ENCODE measurements around the gene APC.

DNA sequence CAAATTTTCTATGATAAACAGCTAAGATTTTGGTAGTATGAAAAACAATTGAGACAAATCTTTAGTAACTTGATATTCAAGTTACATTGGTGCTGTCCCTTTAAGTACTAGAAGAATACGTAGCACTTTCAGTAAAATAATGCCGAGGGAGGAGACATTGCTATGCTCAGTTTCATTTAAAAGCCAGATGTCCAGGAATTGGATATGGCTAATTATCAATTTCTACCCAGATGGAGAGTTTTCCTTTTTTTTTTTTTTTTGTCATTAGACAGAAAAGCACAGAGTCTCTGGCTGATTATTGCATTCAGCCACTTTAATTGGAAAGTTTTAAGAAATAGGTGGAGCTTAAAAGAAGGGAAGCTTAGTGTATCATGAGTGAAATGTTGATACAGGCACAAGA lies 40.4 kb upstream of the APC start:
- no peak for TF ChIP-seq CSDC2 (CRISPR knock-in tag; IDR thresholded peaks at IDR 0.05)
- TF ChIP-seq, protein P1, sequence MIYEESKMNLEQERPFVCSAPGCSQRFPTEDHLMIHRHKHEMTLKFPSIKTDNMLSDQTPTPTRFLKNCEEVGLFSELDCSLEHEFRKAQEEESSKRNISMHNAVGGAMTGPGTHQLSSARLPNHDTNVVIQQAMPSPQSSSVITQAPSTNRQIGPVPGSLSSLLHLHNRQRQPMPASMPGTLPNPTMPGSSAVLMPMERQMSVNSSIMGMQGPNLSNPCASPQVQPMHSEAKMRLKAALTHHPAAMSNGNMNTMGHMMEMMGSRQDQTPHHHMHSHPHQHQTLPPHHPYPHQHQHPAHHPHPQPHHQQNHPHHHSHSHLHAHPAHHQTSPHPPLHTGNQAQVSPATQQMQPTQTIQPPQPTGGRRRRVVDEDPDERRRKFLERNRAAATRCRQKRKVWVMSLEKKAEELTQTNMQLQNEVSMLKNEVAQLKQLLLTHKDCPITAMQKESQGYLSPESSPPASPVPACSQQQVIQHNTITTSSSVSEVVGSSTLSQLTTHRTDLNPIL (CRISPR knock-in tag; IDR thresholded peaks at IDR 0.05; ENCODE audit: low read depth) = no peak
- TF ChIP-seq, protein P2, sequence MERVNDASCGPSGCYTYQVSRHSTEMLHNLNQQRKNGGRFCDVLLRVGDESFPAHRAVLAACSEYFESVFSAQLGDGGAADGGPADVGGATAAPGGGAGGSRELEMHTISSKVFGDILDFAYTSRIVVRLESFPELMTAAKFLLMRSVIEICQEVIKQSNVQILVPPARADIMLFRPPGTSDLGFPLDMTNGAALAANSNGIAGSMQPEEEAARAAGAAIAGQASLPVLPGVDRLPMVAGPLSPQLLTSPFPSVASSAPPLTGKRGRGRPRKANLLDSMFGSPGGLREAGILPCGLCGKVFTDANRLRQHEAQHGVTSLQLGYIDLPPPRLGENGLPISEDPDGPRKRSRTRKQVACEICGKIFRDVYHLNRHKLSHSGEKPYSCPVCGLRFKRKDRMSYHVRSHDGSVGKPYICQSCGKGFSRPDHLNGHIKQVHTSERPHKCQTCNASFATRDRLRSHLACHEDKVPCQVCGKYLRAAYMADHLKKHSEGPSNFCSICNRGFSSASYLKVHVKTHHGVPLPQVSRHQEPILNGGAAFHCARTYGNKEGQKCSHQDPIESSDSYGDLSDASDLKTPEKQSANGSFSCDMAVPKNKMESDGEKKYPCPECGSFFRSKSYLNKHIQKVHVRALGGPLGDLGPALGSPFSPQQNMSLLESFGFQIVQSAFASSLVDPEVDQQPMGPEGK (CRISPR knock-in tag; IDR thresholded peaks at IDR 0.05; ENCODE audit: borderline replicate concordance) = no peak
- no peak for TF ChIP-seq ARNTL (CRISPR knock-in tag; IDR thresholded peaks at IDR 0.05; ENCODE audit: borderline replicate concordance, low read depth)
- TF ChIP-seq POU6F1 (CRISPR knock-in tag; IDR thresholded peaks at IDR 0.05; ENCODE audit: borderline replicate concordance, low read depth) = no peak
- TF ChIP-seq ZNF8 (CRISPR knock-in tag; IDR thresholded peaks at IDR 0.05) = no peak
- TF ChIP-seq ZFP30 (CRISPR knock-in tag; IDR thresholded peaks at IDR 0.05) = no peak
- TF ChIP-seq, protein P3, sequence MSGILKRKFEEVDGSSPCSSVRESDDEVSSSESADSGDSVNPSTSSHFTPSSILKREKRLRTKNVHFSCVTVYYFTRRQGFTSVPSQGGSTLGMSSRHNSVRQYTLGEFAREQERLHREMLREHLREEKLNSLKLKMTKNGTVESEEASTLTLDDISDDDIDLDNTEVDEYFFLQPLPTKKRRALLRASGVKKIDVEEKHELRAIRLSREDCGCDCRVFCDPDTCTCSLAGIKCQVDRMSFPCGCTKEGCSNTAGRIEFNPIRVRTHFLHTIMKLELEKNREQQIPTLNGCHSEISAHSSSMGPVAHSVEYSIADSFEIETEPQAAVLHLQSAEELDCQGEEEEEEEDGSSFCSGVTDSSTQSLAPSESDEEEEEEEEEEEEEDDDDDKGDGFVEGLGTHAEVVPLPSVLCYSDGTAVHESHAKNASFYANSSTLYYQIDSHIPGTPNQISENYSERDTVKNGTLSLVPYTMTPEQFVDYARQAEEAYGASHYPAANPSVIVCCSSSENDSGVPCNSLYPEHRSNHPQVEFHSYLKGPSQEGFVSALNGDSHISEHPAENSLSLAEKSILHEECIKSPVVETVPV (CRISPR knock-in tag; IDR thresholded peaks at IDR 0.05) = no peak
- TF ChIP-seq ISL1 (CRISPR knock-in tag; IDR thresholded peaks at IDR 0.05) = no peak
- TF ChIP-seq PPARA (CRISPR knock-in tag; IDR thresholded peaks at IDR 0.05; ENCODE audit: borderline replicate concordance) = no peak
- no peak for TF ChIP-seq ZNF565 (CRISPR knock-in tag; conservative IDR thresholded peaks at IDR 0.05; ENCODE audit: low read depth)
- TF ChIP-seq RARB (CRISPR knock-in tag; IDR thresholded peaks at IDR 0.05) = no peak
- TF ChIP-seq TSHZ2 (CRISPR knock-in tag; IDR thresholded peaks at IDR 0.05) = no peak
- no peak for TF ChIP-seq BACH2 (CRISPR knock-in tag; IDR thresholded peaks at IDR 0.05; ENCODE audit: borderline replicate concordance)

All from SK-N-SH treated with all-trans-retinoic acid at 6 μM for 48 hours (cell line).